Measurements from ENCODE around the gene GGCX.

The GGCX gene

GRCh38 chr2:85523903-85524335 is 37.4 kb downstream of the GGCX start:
- DNase-seq (ENCODE audit: low read depth in 1 of 2, low spot score in 1 of 2): no peak
- no peak overlapping the region for H3K4me3 ChIP-seq (replicated peaks; ENCODE audit: insufficient read depth, low read length)
- no peaks in the 10 kb centered on the region for H3K27me3 ChIP-seq (ENCODE audit: insufficient read depth, poor library complexity, severe bottlenecking)
- peak overlapping the region; percentile 78 for H3K27ac ChIP-seq (replicated peaks)
- TF ChIP-seq GABPA (IDR thresholded peaks at IDR 0.05; ENCODE audit: low read depth): no peak

DNA sequence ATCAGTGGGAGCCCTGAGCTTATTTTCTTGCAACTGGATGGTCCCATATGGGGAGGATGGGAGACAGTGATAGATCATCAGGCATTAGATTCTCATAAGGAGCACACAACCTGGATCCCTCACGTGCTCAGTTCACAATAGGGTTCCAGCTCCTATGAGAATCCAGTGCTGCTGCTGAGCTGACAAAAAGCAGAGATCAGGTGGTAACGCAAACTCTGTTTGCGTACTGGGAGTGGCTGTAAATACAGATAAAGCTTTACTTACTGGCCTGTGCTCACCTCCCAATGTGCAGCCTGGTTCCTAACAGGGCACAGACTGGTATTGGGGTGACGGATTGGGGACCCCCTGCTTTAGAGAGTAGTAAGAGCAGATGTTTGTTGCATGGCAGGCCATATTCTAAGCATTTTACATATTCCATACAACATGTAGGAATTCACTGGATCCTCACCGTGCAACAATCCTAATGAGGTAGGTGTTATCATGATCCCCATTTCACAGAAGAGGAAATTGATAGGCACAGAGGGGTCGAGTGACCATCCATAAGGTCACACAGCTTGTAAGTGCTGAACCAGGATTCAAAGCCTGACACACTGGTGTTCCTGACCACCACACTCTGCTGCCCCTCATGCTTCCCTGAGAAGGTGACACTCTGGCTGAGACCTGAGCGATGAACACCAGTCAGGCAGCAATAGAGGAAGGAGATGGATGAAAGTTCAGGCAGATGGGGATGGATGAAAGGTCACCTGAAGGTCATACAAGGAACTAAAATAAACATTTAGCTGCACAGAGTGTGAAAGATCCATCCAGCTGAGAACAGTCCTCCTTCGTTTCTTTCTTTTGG is 38.0 kb downstream of the GGCX start:
- Histone ChIP-seq H3K27ac (replicated peaks) (peak overlapping the region; percentile 78), H3K27me3 (ENCODE audit: insufficient read depth, poor library complexity, severe bottlenecking) (no peaks in the 10 kb centered on the region), H3K4me3 (replicated peaks; ENCODE audit: insufficient read depth, low read length) (no peak overlapping the region)
- DNase-seq (ENCODE audit: low read depth in 1 of 2, low spot score in 1 of 2): no peak
- TF ChIP-seq POLR2AphosphoS5 (IDR thresholded peaks at IDR 0.05; ENCODE audit: low read depth): no peak
- TF ChIP-seq, protein P1, sequence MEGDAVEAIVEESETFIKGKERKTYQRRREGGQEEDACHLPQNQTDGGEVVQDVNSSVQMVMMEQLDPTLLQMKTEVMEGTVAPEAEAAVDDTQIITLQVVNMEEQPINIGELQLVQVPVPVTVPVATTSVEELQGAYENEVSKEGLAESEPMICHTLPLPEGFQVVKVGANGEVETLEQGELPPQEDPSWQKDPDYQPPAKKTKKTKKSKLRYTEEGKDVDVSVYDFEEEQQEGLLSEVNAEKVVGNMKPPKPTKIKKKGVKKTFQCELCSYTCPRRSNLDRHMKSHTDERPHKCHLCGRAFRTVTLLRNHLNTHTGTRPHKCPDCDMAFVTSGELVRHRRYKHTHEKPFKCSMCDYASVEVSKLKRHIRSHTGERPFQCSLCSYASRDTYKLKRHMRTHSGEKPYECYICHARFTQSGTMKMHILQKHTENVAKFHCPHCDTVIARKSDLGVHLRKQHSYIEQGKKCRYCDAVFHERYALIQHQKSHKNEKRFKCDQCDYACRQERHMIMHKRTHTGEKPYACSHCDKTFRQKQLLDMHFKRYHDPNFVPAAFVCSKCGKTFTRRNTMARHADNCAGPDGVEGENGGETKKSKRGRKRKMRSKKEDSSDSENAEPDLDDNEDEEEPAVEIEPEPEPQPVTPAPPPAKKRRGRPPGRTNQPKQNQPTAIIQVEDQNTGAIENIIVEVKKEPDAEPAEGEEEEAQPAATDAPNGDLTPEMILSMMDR (IDR thresholded peaks at IDR 0.05; ENCODE audit: insufficient read depth, low read length): no peak
- no peak for TF ChIP-seq REST (IDR thresholded peaks at IDR 0.05; ENCODE audit: insufficient replicate concordance, low read depth)
- TF ChIP-seq SPI1 (IDR thresholded peaks at IDR 0.05; ENCODE audit: borderline replicate concordance, low read depth): no peak
- TF ChIP-seq GABPA (IDR thresholded peaks at IDR 0.05; ENCODE audit: low read depth): no peak

DNA sequence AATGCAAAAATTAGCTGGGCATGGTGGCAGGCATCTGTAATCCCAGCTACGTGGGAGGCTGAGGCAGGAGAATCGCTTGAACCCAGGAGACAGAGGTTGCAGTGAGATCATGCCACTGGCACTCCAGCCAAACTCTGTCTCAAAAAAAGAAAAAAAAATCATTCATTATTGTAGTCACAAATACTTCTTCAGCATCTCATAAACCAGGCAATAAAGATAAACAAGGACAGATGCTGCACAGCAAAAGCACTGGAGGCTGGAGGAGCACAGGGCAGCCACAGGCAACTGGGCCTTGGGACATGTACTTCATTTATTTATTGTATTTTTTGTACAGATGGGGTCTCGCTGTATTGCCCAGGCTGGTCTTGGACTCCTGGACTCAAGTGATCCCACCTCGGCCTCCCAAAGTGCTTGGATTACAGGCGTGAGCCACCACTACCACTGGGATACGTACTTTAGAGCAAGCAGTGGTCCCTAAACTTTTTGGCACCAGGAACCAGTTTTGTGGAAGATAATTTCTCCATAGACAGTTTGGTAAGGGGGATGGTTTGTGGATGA is 39.1 kb downstream of the GGCX start:
- no peak for TF ChIP-seq POLR2AphosphoS5 (IDR thresholded peaks at IDR 0.05; ENCODE audit: low read depth)
- no peak for TF ChIP-seq SPI1 (IDR thresholded peaks at IDR 0.05; ENCODE audit: borderline replicate concordance, low read depth)
- TF ChIP-seq GABPA (IDR thresholded peaks at IDR 0.05; ENCODE audit: low read depth): no peak
- TF ChIP-seq, protein P1 (IDR thresholded peaks at IDR 0.05; ENCODE audit: insufficient read depth, low read length): no peak
- TF ChIP-seq REST (IDR thresholded peaks at IDR 0.05; ENCODE audit: insufficient replicate concordance, low read depth): no peak
- no peak for DNase-seq (ENCODE audit: low read depth in 1 of 2, low spot score in 1 of 2)
- no peak overlapping the region for H3K27ac ChIP-seq (replicated peaks)
- H3K4me3 ChIP-seq (replicated peaks; ENCODE audit: insufficient read depth, low read length): no peak overlapping the region
- H3K27me3 ChIP-seq (ENCODE audit: insufficient read depth, poor library complexity, severe bottlenecking): no peaks in the 10 kb centered on the region

DNA sequence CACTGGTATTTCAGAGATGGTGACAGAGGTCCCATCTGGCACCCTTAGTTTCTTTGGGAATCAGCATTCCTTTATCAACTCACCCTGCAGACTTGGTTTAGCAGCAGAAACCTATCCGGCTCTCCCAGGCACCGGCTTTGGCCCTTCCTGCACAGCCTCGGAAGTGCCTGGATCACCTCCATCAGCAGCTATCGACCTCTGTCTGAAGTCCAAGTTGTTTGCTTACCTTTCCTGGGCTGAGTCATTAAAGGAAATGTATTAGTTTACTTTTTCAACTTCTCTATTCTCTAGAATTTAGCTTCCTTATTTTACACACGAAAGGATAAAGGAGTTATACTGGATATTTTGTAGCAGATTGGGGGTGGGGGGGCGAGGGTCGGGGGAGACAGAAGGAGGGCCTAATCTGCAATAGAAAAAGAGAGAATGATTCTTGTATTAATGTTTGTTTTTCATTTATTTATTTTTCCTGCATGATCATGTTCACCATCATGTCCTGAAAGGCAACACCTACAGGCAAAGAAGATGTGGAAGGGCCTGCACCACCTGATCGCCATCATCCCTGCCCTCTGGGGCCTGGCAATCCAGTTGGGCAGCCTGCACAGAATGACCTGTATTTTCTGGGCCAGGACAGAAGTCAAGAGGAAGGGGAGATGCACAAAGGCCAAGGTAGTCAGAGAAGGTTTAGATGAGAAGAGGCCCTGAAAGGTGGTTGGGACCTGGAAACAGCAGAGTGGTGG is 44.5 kb downstream of the GGCX start:
- Histone ChIP-seq H3K27me3 (ENCODE audit: insufficient read depth, poor library complexity, severe bottlenecking) (no peaks in the 10 kb centered on the region), H3K27ac (replicated peaks) (peak overlapping the region; percentile 36), H3K4me3 (replicated peaks; ENCODE audit: insufficient read depth, low read length) (no peak overlapping the region)
- TF ChIP-seq POLR2AphosphoS5 (IDR thresholded peaks at IDR 0.05; ENCODE audit: low read depth) (no peak), SPI1 (IDR thresholded peaks at IDR 0.05; ENCODE audit: borderline replicate concordance, low read depth) (peak; percentile 30; the same call in 1 of the 2 replicates)
- DNase-seq (ENCODE audit: low read depth in 1 of 2, low spot score in 1 of 2): no peak

All from HL-60 (cell line).